K562 (cell line): ENCODE data around the gene POU3F1. TPM values are rescaled to one million over a fixed set of nuclear protein-coding genes. Genes with fewer than 3 reads are reported as not detected.

Source experiments
- BDP1 ChIP-seq: IDR thresholded peaks from 3 replicates; pipeline ENCODE4 v1.6.1; 2011; ENCODE audit not compliant: insufficient read length, insufficient read depth
- DMBX1 ChIP-seq: fragments of 250-450 bp; sonication (Bioruptor Pico); IDR thresholded peaks from 2 replicates; pipeline ENCODE4 v1.8.0; 2022; ENCODE audit warnings: inconsistent platforms, mild to moderate bottlenecking, moderate library complexity, borderline replicate concordance
- ESRRB ChIP-seq: fragments of 250-450 bp; sonication (Bioruptor Pico); IDR thresholded peaks from 2 replicates; pipeline ENCODE4 v1.5.0; 2020; ENCODE audit warnings: mild to moderate bottlenecking, moderate library complexity, borderline replicate concordance
- ETS2 ChIP-seq: IDR thresholded peaks from 2 replicates; pipeline ENCODE4 v1.6.1; 2016; ENCODE audit warnings: borderline replicate concordance, missing genetic modification characterization, mild to moderate bottlenecking, moderate library complexity, missing compliant biosample characterization; ENCODE audit not compliant: poor library complexity, severe bottlenecking
- FOSL1 ChIP-seq: fragments of 200-800 bp; sonication (Bioruptor generic); conservative IDR thresholded peaks from 2 replicates; pipeline ENCODE4 v1.6.1; 2016; ENCODE audit warnings: missing genetic modification characterization, missing compliant biosample characterization
- FOXO4 ChIP-seq: fragments of 450-650 bp; formaldehyde crosslinking; IDR thresholded peaks from 2 replicates; pipeline ENCODE4 v1.4.0; 2020; ENCODE audit warnings: mild to moderate bottlenecking, moderate library complexity
- GATAD2B ChIP-seq: fragments of 450-650 bp; IDR thresholded peaks from 2 replicates; pipeline ENCODE4 v1.6.1; 2017; ENCODE audit warnings: mild to moderate bottlenecking, borderline replicate concordance
- JUND ChIP-seq, 2 experiments: IDR thresholded peaks; 2 replicates in 1 of 2; 3 replicates in 1 of 2; pipeline ENCODE4 v1.6.1; 2011; ENCODE audit warnings: borderline replicate concordance in 2 of 2, low read depth in 2 of 2, low read length in 2 of 2, improper control_type of control experiment in 1 of 2, missing biosample characterization in 1 of 2, missing genetic modification characterization in 1 of 2, missing genetic modification reagents in 1 of 2
- MYC ChIP-seq, 2 experiments: fragments of 250-450 bp in 1 of 2; sonication (Bioruptor Pico) in 1 of 2; IDR thresholded peaks; 2 replicates each; pipeline versions ENCODE4 v1.5.1 to v1.6.1; 2012 to 2021; ENCODE audit warnings: low read depth in 2 of 2, borderline replicate concordance in 1 of 2, improper control_type of control experiment in 1 of 2, low read length in 1 of 2, mild to moderate bottlenecking in 1 of 2, moderate library complexity in 1 of 2
- NFATC3 ChIP-seq: fragments of 450-650 bp; IDR thresholded peaks from 2 replicates; pipeline ENCODE4 v1.6.1; 2017; ENCODE audit warnings: mild to moderate bottlenecking
- NR2C1 ChIP-seq, 2 experiments: fragments of 450-650 bp; IDR thresholded peaks; 2 replicates each; pipeline ENCODE4 v1.6.1; 2017; ENCODE audit warnings: mild to moderate bottlenecking in 2 of 2, antibody characterized with exemption in 1 of 2, inconsistent platforms in 1 of 2, missing compliant biosample characterization in 1 of 2, missing genetic modification characterization in 1 of 2
- POLR3A ChIP-seq: IDR thresholded peaks from 2 replicates; pipeline ENCODE4 v1.6.1; 2011; ENCODE audit warnings: borderline replicate concordance, mild to moderate bottlenecking, moderate library complexity; ENCODE audit not compliant: insufficient read length, insufficient read depth; ENCODE audit errors: extremely low read depth
- RFX5 ChIP-seq: IDR thresholded peaks from 2 replicates; pipeline ENCODE4 v1.6.1; 2011; ENCODE audit warnings: low read depth, mild to moderate bottlenecking, improper control_type of control experiment, low read length
- TCF3 ChIP-seq: sonication (generic); formaldehyde crosslinking; IDR thresholded peaks from 2 replicates; pipeline ENCODE4 v1.4.0; 2020; ENCODE audit warnings: mild to moderate bottlenecking, missing genetic modification reagents
- TFAM ChIP-seq: fragments of 250-450 bp; sonication (Bioruptor Pico); conservative IDR thresholded peaks from 2 replicates; pipeline ENCODE4 v1.5.0; 2021; ENCODE audit warnings: mild to moderate bottlenecking, moderate library complexity
- TRIM28 ChIP-seq: fragments of 450-650 bp; IDR thresholded peaks from 2 replicates; pipeline ENCODE4 v1.6.1; 2017
- YY1 ChIP-seq, 3 experiments: IDR thresholded peaks; 2 replicates each; pipeline ENCODE4 v1.6.1; 2011; ENCODE audit warnings: low read length in 2 of 3, mild to moderate bottlenecking in 2 of 3, moderate library complexity in 2 of 3, borderline replicate concordance in 1 of 3, control low read depth in 1 of 3, low read depth in 1 of 3; ENCODE audit not compliant: insufficient read depth in 3 of 3, insufficient replicate concordance in 2 of 3, control insufficient read depth in 1 of 3, insufficient read length in 1 of 3; ENCODE audit errors: extremely low read depth in 1 of 3
- ZBTB43 ChIP-seq: sonication (generic); formaldehyde crosslinking; IDR thresholded peaks from 2 replicates; pipeline ENCODE4 v1.8.0; 2023; ENCODE audit warnings: mild to moderate bottlenecking, missing genetic modification reagents
- ZBTB8A ChIP-seq: fragments of 450-650 bp; IDR thresholded peaks from 2 replicates; pipeline ENCODE4 v1.6.1; 2018; ENCODE audit warnings: mild to moderate bottlenecking, moderate library complexity; ENCODE audit not compliant: partially characterized antibody
- ZNF23 ChIP-seq: fragments of 250-450 bp; sonication (Bioruptor Pico); IDR thresholded peaks from 2 replicates; pipeline ENCODE4 v1.4.0; 2020; ENCODE audit warnings: mild to moderate bottlenecking
- ZNF253 ChIP-seq: fragments of 250-450 bp; sonication (Bioruptor Pico); conservative IDR thresholded peaks from 2 replicates; pipeline ENCODE4 v1.6.1; 2021; ENCODE audit warnings: mild to moderate bottlenecking
- ZNF3 ChIP-seq: fragments of 250-450 bp; sonication (Bioruptor Pico); IDR thresholded peaks from 2 replicates; pipeline ENCODE4 v1.5.0; 2021; ENCODE audit warnings: mild to moderate bottlenecking, moderate library complexity
- polyA plus RNA-seq, 8 experiments: library from polyadenylated mRNA; depleted of rRNA in 4 of 8; stranded (reverse) in 5 of 8; unstranded in 3 of 8; fragments of >200 nt; fragmentation: Nextera tagmentation in 2 of 8; fragmentation: Illumina TruSeq in 1 of 8; extraction: Ambion mirVana in 2 of 8; extraction: Trizol in 1 of 8; gene quantifications; 2 replicates each; pipeline versions ENCODE4 v1.2.1 to v1.2.3, GENCODE V29; 2011 to 2014; ENCODE audit warnings: inconsistent platforms in 1 of 8, missing spikeins in 1 of 8
- total RNA-seq, 7 experiments: library from RNA; depleted of rRNA in 6 of 7; stranded (reverse); fragments of >200 nt in 6 of 7; fragmentation: Illumina TruSeq in 2 of 7; extraction: Trizol in 2 of 7; gene quantifications; 2 replicates each; pipeline versions ENCODE4 v1.2.1 to v1.2.3, GENCODE V29; 2011 to 2021; ENCODE audit warnings: low replicate concordance in 1 of 7
- TF ChIP-seq, protein P1 (sequence below): sonication (generic); formaldehyde crosslinking; IDR thresholded peaks from 2 replicates; pipeline ENCODE4 v1.8.0; 2022; ENCODE audit warnings: mild to moderate bottlenecking, missing genetic modification reagents

Gene POU3F1
- total and polyA plus RNA-seq, 9 of the 15 experiments (the other 6 are each of a cell fraction or from before 2014, with no cell fraction given) = 0.09 TPM; not detected in 8

GRCh38 chr1:38009088-38009840, 37.3 kb downstream of the POU3F1 start (continued):
- TF ChIP-seq ETS2 (no peak), BDP1 (no peak), NR2C1 (IDR thresholded peaks at IDR 0.05) (no peak), NR2C1 (tag; IDR thresholded peaks at IDR 0.05) (0 out of 2 replicates have a peak, but pooled peaks have one; percentile 34), ZBTB43 (CRISPR knock-in tag) (no peak; the same call in 1 of the 2 replicates), FOXO4 (CRISPR knock-in tag) (no peak), FOSL1 (tag) (peak; percentile 60), GATAD2B (no peak; the same call in 1 of the 2 replicates), ZNF23 (CRISPR knock-in tag) (no peak), DMBX1 (CRISPR knock-in tag) (peak; percentile 85), TRIM28 (peak; percentile 70), TCF3 (CRISPR knock-in tag) (peak; percentile 45; the same call in 1 of the 2 replicates), POLR3A (no peak), YY1 (IDR thresholded peaks at IDR 0.05; ENCODE audit: borderline replicate concordance in 1 of 3, control insufficient read depth in 1 of 3, extremely low read depth in 1 of 3, insufficient read depth in 3 of 3, insufficient read length in 1 of 3, insufficient replicate concordance in 2 of 3, low read depth in 1 of 3, low read length in 2 of 3) (peak in 2 of 3 experiments; percentile 30 to 67), ZNF3 (CRISPR knock-in tag) (no peak), NFATC3 (0 out of 2 replicates have a peak, but pooled peaks have one; percentile 19), MYC (IDR thresholded peaks at IDR 0.05; ENCODE audit: low read depth, low read length) (peak; percentile 66), MYC (CRISPR knock-in tag; IDR thresholded peaks at IDR 0.05; ENCODE audit: borderline replicate concordance, low read depth) (peak; percentile 18; the same call in 1 of the 2 replicates), JUND (IDR thresholded peaks at IDR 0.05; ENCODE audit: borderline replicate concordance, low read depth, low read length) (peak; percentile 75), JUND (tag; IDR thresholded peaks at IDR 0.05; ENCODE audit: borderline replicate concordance, low read depth, low read length) (peak; percentile 72; the same call in 2 of the 3 replicates), ESRRB (no peak), ZNF253 (CRISPR knock-in tag) (no peak), ZBTB8A (no peak), RFX5 (no peak), TFAM (CRISPR knock-in tag) (no peak)
- TF ChIP-seq, protein P1, sequence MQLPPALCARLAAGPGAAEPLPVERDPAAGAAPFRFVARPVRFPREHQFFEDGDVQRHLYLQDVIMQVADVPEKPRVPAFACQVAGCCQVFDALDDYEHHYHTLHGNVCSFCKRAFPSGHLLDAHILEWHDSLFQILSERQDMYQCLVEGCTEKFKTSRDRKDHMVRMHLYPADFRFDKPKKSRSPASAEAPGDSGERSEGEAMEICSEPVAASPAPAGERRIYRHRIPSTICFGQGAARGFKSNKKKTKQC (CRISPR knock-in tag) = no peak
